GM12878 (cell line): ENCODE data around the gene KCNH6. TPM values are rescaled to one million over a fixed set of nuclear protein-coding genes. Genes with fewer than 3 reads are reported as not detected.

ENCODE experiments used
- ATAC-seq: fragments of 200-7000 bp; cut with Tn5 transposase; 3 replicates; pipeline ENCODE4 v1.9.1; 2020; ENCODE audit warnings: mild to moderate bottlenecking, moderate library complexity
- BruUV-seq: library from RNA; stranded (reverse); fragments of 400-500 nt; replicated peaks from 2 replicates; lab custom pipeline; 2021; lab: Mats Ljungman, UMichigan
- CTCF ChIA-PET: fragments of 300-600 bp; sonication (Branson Sonifier 250); formaldehyde crosslinking; extraction: SDS; loops from one replicate; lab custom pipeline; 2021; ENCODE audit warnings: inconsistent platforms; lab: Yijun Ruan, JAX
- POLR2A ChIA-PET: fragments of 350-600 bp; formaldehyde crosslinking; extraction: SDS; loops from one replicate; lab custom pipeline; 2021; ENCODE audit warnings: inconsistent platforms; lab: Charles Lee
- RAD21 ChIA-PET: fragments of 300-600 bp; sonication (Branson Sonifier 250); formaldehyde crosslinking; loops from one replicate; lab custom pipeline; 2023; ENCODE audit warnings: antibody characterized with exemption; ENCODE audit not compliant: unreplicated experiment; lab: Charles Lee
- SMC1A ChIA-PET: fragments of 300-600 bp; sonication (Branson Sonifier 250); formaldehyde crosslinking; loops from one replicate; lab custom pipeline; 2023; ENCODE audit not compliant: unreplicated experiment, uncharacterized antibody; lab: Charles Lee
- DNase-seq: peaks from one replicate; pipeline ENCODE4 v3.0.0-alpha.2; 2011; ENCODE audit warnings: low read depth, low spot score
- FAIRE-seq: peaks from 3 replicates; lab custom pipeline; 2011; peaks lifted over from hg19 to GRCh38; lab: Jason Lieb, UNC
- H2AFZ ChIP-seq: 2 replicates; pipeline ENCODE4 v1.6.0; 2011; ENCODE audit warnings: low read depth, low read length, control low read depth; ENCODE audit not compliant: control insufficient read depth
- H3K27ac ChIP-seq: 2 replicates; pipeline ENCODE4 v1.5.1; 2011; ENCODE audit warnings: control low read depth; ENCODE audit not compliant: control insufficient read depth, insufficient read depth
- H3K27me3 ChIP-seq, 2 experiments: replicated peaks in 1 of 2; 2 replicates each; pipeline versions ENCODE4 v1.6.0 to v1.6.1; 2011; ENCODE audit warnings: low read length in 1 of 2; ENCODE audit not compliant: control insufficient read depth in 2 of 2, insufficient read depth in 2 of 2
- H3K36me3 ChIP-seq, 2 experiments: 2 replicates each; pipeline ENCODE4 v1.5.1; 2011; ENCODE audit warnings: low read length in 1 of 2; ENCODE audit not compliant: control insufficient read depth in 2 of 2, insufficient read depth in 2 of 2
- H3K4me1 ChIP-seq: 2 replicates; pipeline ENCODE4 v1.6.1; 2011; ENCODE audit warnings: mild to moderate bottlenecking, low read length, moderate library complexity, mixed read lengths; ENCODE audit not compliant: control insufficient read depth, insufficient read depth
- H3K4me2 ChIP-seq: 2 replicates; pipeline ENCODE4 v1.6.0; 2011; ENCODE audit warnings: control low read depth; ENCODE audit not compliant: control insufficient read depth, insufficient read depth
- H3K4me3 ChIP-seq: fragments of 200-600 bp; sonication (generic); 2 replicates; pipeline ENCODE4 v1.5.1; 2016
- H3K79me2 ChIP-seq: 2 replicates; pipeline ENCODE4 v1.6.0; 2011; ENCODE audit warnings: low read length; ENCODE audit not compliant: control insufficient read depth, insufficient read depth
- H3K9ac ChIP-seq: 2 replicates; pipeline ENCODE4 v1.8.0; 2011; ENCODE audit warnings: low read length, control low read depth, mixed read lengths; ENCODE audit not compliant: control insufficient read depth, insufficient read depth
- H3K9me3 ChIP-seq: replicated peaks from 3 replicates; pipeline ENCODE4 v1.5.1; 2011; ENCODE audit warnings: mild to moderate bottlenecking, low read length; ENCODE audit not compliant: control insufficient read depth, insufficient read depth
- H4K20me1 ChIP-seq: 2 replicates; pipeline ENCODE4 v1.6.0; 2011; ENCODE audit not compliant: control insufficient read depth, insufficient read depth
- ATF7 ChIP-seq: fragments of 450-650 bp; IDR thresholded peaks from 2 replicates; pipeline ENCODE4 v1.6.1; 2016; ENCODE audit warnings: low read depth, mild to moderate bottlenecking
- CBX5 ChIP-seq: sonication (generic); IDR thresholded peaks from 2 replicates; pipeline ENCODE4 v1.6.1; 2016; ENCODE audit warnings: low read depth, moderate library complexity, mild to moderate bottlenecking, inconsistent platforms
- JUND ChIP-seq: IDR thresholded peaks from 2 replicates; pipeline ENCODE4 v1.6.1; 2012; ENCODE audit warnings: low read depth, mild to moderate bottlenecking, low read length, improper control_type of control experiment, moderate library complexity
- KAT2A ChIP-seq: conservative IDR thresholded peaks from 2 replicates; pipeline ENCODE4 v1.6.1; 2011; ENCODE audit warnings: low read depth, low read length; ENCODE audit not compliant: control insufficient read depth
- LARP7 ChIP-seq: fragments of 450-650 bp; IDR thresholded peaks from 2 replicates; pipeline ENCODE4 v1.6.1; 2017; ENCODE audit warnings: mild to moderate bottlenecking
- NFIC ChIP-seq: IDR thresholded peaks from 2 replicates; pipeline ENCODE4 v1.6.1; 2012; ENCODE audit warnings: low read depth, mild to moderate bottlenecking, inconsistent platforms, low read length, moderate library complexity
- RAD21 ChIP-seq: IDR thresholded peaks from 2 replicates; pipeline ENCODE4 v1.6.1; 2011; ENCODE audit warnings: mild to moderate bottlenecking, low read depth, low read length, moderate library complexity; ENCODE audit not compliant: insufficient read depth
- SIN3A ChIP-seq: IDR thresholded peaks from 2 replicates; pipeline ENCODE4 v1.6.1; 2012; ENCODE audit warnings: low read depth, low read length, improper control_type of control experiment
- SMARCA5 ChIP-seq: fragments of 450-650 bp; IDR thresholded peaks from 2 replicates; pipeline ENCODE4 v1.6.1; 2017; ENCODE audit warnings: mild to moderate bottlenecking
- SMC3 ChIP-seq: IDR thresholded peaks from 2 replicates; pipeline ENCODE4 v1.6.1; 2011; ENCODE audit warnings: low read length, improper control_type of control experiment, borderline replicate concordance
- SPI1 ChIP-seq: IDR thresholded peaks from 2 replicates; pipeline ENCODE4 v1.6.1; 2011; ENCODE audit warnings: low read depth, mild to moderate bottlenecking, low read length, moderate library complexity, borderline replicate concordance; ENCODE audit not compliant: insufficient read depth
- SREBF1 ChIP-seq: IDR thresholded peaks from 2 replicates; pipeline ENCODE4 v1.6.1; 2012; ENCODE audit warnings: mild to moderate bottlenecking, low read length
- TCF3 ChIP-seq: IDR thresholded peaks from 2 replicates; pipeline ENCODE4 v1.6.1; 2012; ENCODE audit warnings: low read depth, mild to moderate bottlenecking, low read length, borderline replicate concordance; ENCODE audit not compliant: insufficient read depth
- TCF7 ChIP-seq: IDR thresholded peaks from 2 replicates; pipeline ENCODE4 v1.6.1; 2014; ENCODE audit warnings: antibody characterized with exemption, borderline replicate concordance
- WGBS: methylation state at CpG from one replicate; pipeline ENCODE4 v1.1.6; 2016; ENCODE audit warnings: low lambda C conversion rate; ENCODE audit not compliant: insufficient replicate concordance, insufficient coverage; ENCODE audit errors: missing lambda C conversion rate; 5-methylcytosine and 5-hydroxymethylcytosine counted together
- in situ Hi-C: fragments of 300-500 bp; cut with MboI; formaldehyde crosslinking; loops from 9 replicates; pipeline ENCODE4 v1.14.3; 2018; ENCODE audit warnings: mixed read lengths
- intact Hi-C: fragments of 100-400 bp; cut with micrococcal nuclease; formaldehyde crosslinking; loops from one replicate; pipeline ENCODE4 v1.14.2; 2022; ENCODE audit not compliant: unreplicated experiment
- polyA plus RNA-seq, 11 experiments: library from polyadenylated mRNA; depleted of rRNA in 4 of 11; unstranded in 6 of 11; stranded (reverse) in 5 of 11; fragments of >200 nt; fragmentation: Nextera tagmentation in 4 of 11; fragmentation: Illumina TruSeq in 1 of 11; extraction: Ambion mirVana in 4 of 11; extraction: Trizol in 1 of 11; gene quantifications; 1 replicate in 1 of 11; 2 replicates in 10 of 11; pipeline versions ENCODE4 v1.2.1 to v1.2.3, GENCODE V29; 2011 to 2016; ENCODE audit warnings: inconsistent platforms in 2 of 11, missing spikeins in 2 of 11, low read depth in 1 of 11
- total RNA-seq, 4 experiments: library from RNA; depleted of rRNA in 3 of 4; stranded (reverse); fragments of >200 nt in 3 of 4; fragmentation: Illumina TruSeq in 1 of 4; extraction: Trizol in 1 of 4; gene quantifications; 2 replicates each; pipeline versions ENCODE4 v1.2.1 to v1.2.3, GENCODE V29; 2013 to 2021
- TF ChIP-seq, protein P1 (sequence below), 3 experiments: IDR thresholded peaks in 2 of 3; conservative IDR thresholded peaks in 1 of 3; 2 replicates each; pipeline ENCODE4 v1.5.1; 2011; ENCODE audit warnings: low read depth in 3 of 3, low read length in 3 of 3, mild to moderate bottlenecking in 3 of 3, control low read depth in 2 of 3, moderate library complexity in 2 of 3, inconsistent platforms in 1 of 3, mixed read lengths in 1 of 3; ENCODE audit not compliant: control insufficient read depth in 2 of 3, insufficient read depth in 1 of 3; ENCODE audit errors: extremely low read depth in 1 of 3

Gene KCNH6
- total and polyA plus RNA-seq, 10 of the 15 experiments (the other 5 are each of a cell fraction or from before 2014, with no cell fraction given), result not detected

DNA sequence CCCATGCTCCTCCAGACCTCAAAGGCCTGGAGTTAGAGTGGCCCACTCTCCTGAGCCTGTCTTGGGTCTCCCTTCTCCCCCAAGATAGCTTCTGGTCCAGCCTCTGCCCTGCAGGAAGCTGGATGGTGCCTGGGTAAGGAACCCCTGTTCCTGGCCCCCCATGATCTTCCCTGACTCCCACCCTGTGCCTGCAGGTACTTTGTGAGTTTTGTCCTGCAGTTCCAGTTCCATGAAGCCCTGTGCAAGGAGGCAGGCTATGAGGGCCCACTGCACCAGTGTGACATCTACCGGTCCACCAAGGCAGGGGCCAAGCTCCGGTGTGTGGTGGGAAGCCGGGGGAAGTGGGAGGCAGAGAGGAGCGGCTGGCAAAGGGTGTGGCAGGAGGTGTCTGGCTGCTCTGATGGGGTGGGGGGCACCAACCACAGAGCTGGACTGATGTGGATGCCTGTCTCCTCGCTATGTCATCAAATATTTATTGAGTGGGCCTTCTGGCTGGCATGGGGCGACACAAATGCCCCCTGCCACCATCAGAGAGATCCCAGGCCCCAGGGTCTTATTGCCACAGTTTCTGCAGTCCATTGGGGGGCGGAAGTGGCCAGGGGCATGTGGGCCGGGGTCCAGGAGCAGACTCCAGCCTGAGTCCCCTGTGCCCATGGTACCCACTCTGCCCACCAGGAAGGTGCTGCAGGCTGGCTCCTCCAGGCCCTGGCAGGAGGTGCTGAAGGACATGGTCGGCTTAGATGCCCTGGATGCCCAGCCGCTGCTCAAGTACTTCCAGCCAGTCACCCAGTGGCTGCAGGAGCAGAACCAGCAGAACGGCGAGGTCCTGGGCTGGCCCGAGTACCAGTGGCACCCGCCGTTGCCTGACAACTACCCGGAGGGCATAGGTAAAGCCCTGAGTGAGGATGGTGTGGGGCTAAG lies 39.2 kb upstream of the KCNH6 start:
- no peaks in the 10 kb centered on the region for H3K79me2 ChIP-seq
- no peaks in the 10 kb centered on the region for H3K9me3 ChIP-seq
- H3K27me3 ChIP-seq, result no peaks in the 10 kb centered on the region; a peak in 2 of 4 replicates
- no peak for TF ChIP-seq ATF7
- TF ChIP-seq RAD21, result no peak
- no peak for TF ChIP-seq CBX5
- no peak for TF ChIP-seq TCF7
- TF ChIP-seq SREBF1, result no peak
- TF ChIP-seq JUND, result no peak
- no peak for TF ChIP-seq SMC3
- TF ChIP-seq KAT2A, result no peak
- TF ChIP-seq SPI1, result no peak
- TF ChIP-seq LARP7, result no peak
- TF ChIP-seq SMARCA5, result no peak
- TF ChIP-seq SIN3A, result no peak
- TF ChIP-seq NFIC, result no peak
- no peak for TF ChIP-seq TCF3
- TF ChIP-seq, protein P1, sequence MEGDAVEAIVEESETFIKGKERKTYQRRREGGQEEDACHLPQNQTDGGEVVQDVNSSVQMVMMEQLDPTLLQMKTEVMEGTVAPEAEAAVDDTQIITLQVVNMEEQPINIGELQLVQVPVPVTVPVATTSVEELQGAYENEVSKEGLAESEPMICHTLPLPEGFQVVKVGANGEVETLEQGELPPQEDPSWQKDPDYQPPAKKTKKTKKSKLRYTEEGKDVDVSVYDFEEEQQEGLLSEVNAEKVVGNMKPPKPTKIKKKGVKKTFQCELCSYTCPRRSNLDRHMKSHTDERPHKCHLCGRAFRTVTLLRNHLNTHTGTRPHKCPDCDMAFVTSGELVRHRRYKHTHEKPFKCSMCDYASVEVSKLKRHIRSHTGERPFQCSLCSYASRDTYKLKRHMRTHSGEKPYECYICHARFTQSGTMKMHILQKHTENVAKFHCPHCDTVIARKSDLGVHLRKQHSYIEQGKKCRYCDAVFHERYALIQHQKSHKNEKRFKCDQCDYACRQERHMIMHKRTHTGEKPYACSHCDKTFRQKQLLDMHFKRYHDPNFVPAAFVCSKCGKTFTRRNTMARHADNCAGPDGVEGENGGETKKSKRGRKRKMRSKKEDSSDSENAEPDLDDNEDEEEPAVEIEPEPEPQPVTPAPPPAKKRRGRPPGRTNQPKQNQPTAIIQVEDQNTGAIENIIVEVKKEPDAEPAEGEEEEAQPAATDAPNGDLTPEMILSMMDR (IDR thresholded peaks at IDR 0.05 in 2 of 3, conservative IDR thresholded peaks at IDR 0.05 in 1 of 3; ENCODE audit: control insufficient read depth in 2 of 3, extremely low read depth in 1 of 3, insufficient read depth in 1 of 3, low read depth in 3 of 3, low read length in 3 of 3), result no peak
- TF ChIP-seq, all 136 proteins: peak for 0
- ATAC-seq, result no peak
- H3K27ac ChIP-seq, result no peak overlapping the region
- H3K4me3 ChIP-seq, result no peak overlapping the region
- no peaks in the 10 kb centered on the region for H3K36me3 ChIP-seq
- H3K4me1 ChIP-seq, result no peaks in the 10 kb centered on the region
- H2AFZ ChIP-seq, result no peak overlapping the region
- BruUV-seq, result no TSS peak
- no peak overlapping the region for H3K9ac ChIP-seq
- WGBS, result 36% methylated on average over 16 of the region's 16 CpGs
- RAD21 ChIA-PET, result no interaction called here
- no peak for FAIRE-seq
- DNase-seq, result no peak
- intact Hi-C loops (no loop called here), in situ Hi-C loops (no loop called here)
- no peaks in the 10 kb centered on the region for H4K20me1 ChIP-seq
- CTCF ChIA-PET, result interaction anchor here (0.8 to 2.0 kb wide), 3 partner anchors 45 to 77 kb away, joined by 3 to 5 read pairs (median 4); no protein-coding TSS in a partner anchor
- H3K4me2 ChIP-seq, result no peak overlapping the region
- SMC1A ChIA-PET, result interaction anchor here (1.3 kb wide), 1 partner anchor 102 kb away, joined by 3 read pairs; no protein-coding TSS in a partner anchor
- POLR2A ChIA-PET, result interaction anchor here (0.6 kb wide), 1 partner anchor 286 kb away, joined by 5 read pairs; no protein-coding TSS in a partner anchor
